ENCODE data around the gene SEMA4D. TPM values are rescaled to one million over a fixed set of nuclear protein-coding genes. Genes with fewer than 3 reads are reported as not detected.

Gene SEMA4D
- total and polyA plus RNA-seq, 8 donors, result 20.0 to 71.9 (median 25.6) TPM

GRCh38 chr9:89529243-89530035 is 31.5 kb upstream of the SEMA4D start:
- no peak for DNase-seq
- Histone ChIP-seq H3K4me3 (no peak overlapping the region), H3K4me1 (peaks cover 0 to 65% of the 10 kb centered on the region in 2 donors), H3K27me3 (no peaks in the 10 kb centered on the region), H3K36me3 (no peaks in the 10 kb centered on the region), H3K27ac (no peak overlapping the region), H3K9me3 (no peaks in the 10 kb centered on the region)
- no peak for ATAC-seq
- intact Hi-C loops (cut with DNase I), result no loop called here
- TF ChIP-seq CTCF (IDR thresholded peaks at IDR 0.05), result no peak

GRCh38 chr9:89528540-89528939 is 30.6 kb upstream of the SEMA4D start:
- peaks cover 0 to 74% of the 10 kb centered on the region in 2 donors for H3K4me1 ChIP-seq
- DNase-seq, result no peak
- no peaks in the 10 kb centered on the region for H3K36me3 ChIP-seq
- intact Hi-C loops (cut with DNase I), result no loop called here
- no peaks in the 10 kb centered on the region for H3K27me3 ChIP-seq
- no peak overlapping the region for H3K27ac ChIP-seq
- no peak for TF ChIP-seq CTCF (IDR thresholded peaks at IDR 0.05)
- H3K9me3 ChIP-seq, result no peaks in the 10 kb centered on the region
- ATAC-seq, result peak; percentile 67
- no peak overlapping the region for H3K4me3 ChIP-seq

- no peak for TF ChIP-seq CTCF (IDR thresholded peaks at IDR 0.05)
These were observed 30.2 kb upstream of the SEMA4D start for GRCh38 chr9:89528131-89528530.

GRCh38 chr9:89527084-89527483 is 29.2 kb upstream of the SEMA4D start:
- DNase-seq (peak in 2 of 4 donors; percentile 81 to 85), ATAC-seq (peak; percentile 61)
- Histone ChIP-seq H3K27me3 (no peaks in the 10 kb centered on the region), H3K36me3 (no peaks in the 10 kb centered on the region), H3K4me3 (no peak overlapping the region), H3K27ac (peak overlapping the region in 1 of 2 donors; percentile 87), H3K4me1 (peaks cover 0 to 83% of the 10 kb centered on the region in 2 donors), H3K9me3 (no peaks in the 10 kb centered on the region)
- no peak for TF ChIP-seq CTCF (IDR thresholded peaks at IDR 0.05)
- intact Hi-C loops (cut with DNase I), result no loop called here

More at GRCh38 chr9:89528131-89528530, 30.2 kb upstream of the SEMA4D start:
- Histone ChIP-seq H3K4me3 (no peak overlapping the region), H3K36me3 (no peaks in the 10 kb centered on the region), H3K27ac (peak overlapping the region in 1 of 2 donors; percentile 87), H3K27me3 (no peaks in the 10 kb centered on the region), H3K9me3 (no peaks in the 10 kb centered on the region), H3K4me1 (peaks cover 0 to 78% of the 10 kb centered on the region in 2 donors)
- DNase-seq (no peak), ATAC-seq (no peak)
- intact Hi-C loops (cut with DNase I), result no loop called here

DNA sequence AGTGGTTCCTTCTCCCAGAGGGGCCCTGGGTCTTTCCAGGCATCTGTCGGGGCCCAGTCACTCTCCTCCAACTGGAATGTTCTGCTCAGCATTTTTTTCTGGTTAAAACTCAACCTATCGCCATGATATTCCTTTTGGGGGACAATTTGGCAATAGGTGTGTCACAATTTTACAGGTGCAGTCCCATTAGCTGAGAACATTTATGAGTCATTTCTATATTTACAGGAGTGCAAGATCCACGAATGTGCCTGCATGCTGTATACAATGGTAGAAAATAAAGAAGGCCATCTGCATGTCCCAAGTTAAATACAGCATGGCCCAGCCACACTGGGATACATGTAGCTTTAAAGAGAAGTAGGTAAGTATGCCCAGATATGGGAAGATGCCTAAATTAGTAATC is 28.8 kb upstream of the SEMA4D start:
- Histone ChIP-seq H3K4me1 (peaks cover 0 to 86% of the 10 kb centered on the region in 2 donors), H3K4me3 (no peak overlapping the region), H3K9me3 (no peaks in the 10 kb centered on the region), H3K27ac (peak overlapping the region in 1 of 2 donors; percentile 87), H3K36me3 (no peaks in the 10 kb centered on the region), H3K27me3 (no peaks in the 10 kb centered on the region)
- no peak for DNase-seq
- no peak for ATAC-seq
- no peak for TF ChIP-seq CTCF (IDR thresholded peaks at IDR 0.05)
- intact Hi-C loops (cut with DNase I), result no loop called here
